Pancreas (tissue), 10 donors: Measurements from ENCODE around the gene ANO1. TPM values are rescaled to one million over a fixed set of nuclear protein-coding genes. Genes with fewer than 3 reads are reported as not detected.

Source experiments
- ATAC-seq, 4 donors: fragments of 200-7000 bp; cut with Tn5 transposase; one replicate each; pipeline versions ENCODE4 v1.8.0 to v1.9.1; 2020; ENCODE audit warnings: mild to moderate bottlenecking in 4 of 4, moderate library complexity in 4 of 4
- DNase-seq, 6 donors: peaks; one replicate each; pipeline ENCODE4 v3.0.0-alpha.2; 2020
- FAIRE-seq: peaks from 2 replicates; lab custom pipeline; 2012; peaks lifted over from hg19 to GRCh38; lab: Jason Lieb, UNC
- H3K27ac ChIP-seq, 4 donors: fragments of 200-600 bp; sonication (generic); 1 replicate in 3 of 4; 2 replicates in 1 of 4; pipeline versions ENCODE4 v1.5.0 to v1.8.0; 2020
- H3K27me3 ChIP-seq, 4 donors: fragments of 200-600 bp; one replicate each; pipeline ENCODE4 v1.8.0; 2021
- H3K36me3 ChIP-seq, 3 donors: fragments of 200-600 bp; sonication (generic) in 1 of 3; one replicate each; pipeline versions ENCODE4 v1.5.0 to v1.8.0; 2020 to 2021
- H3K4me1 ChIP-seq, 3 donors: fragments of 200-600 bp; one replicate each; pipeline ENCODE4 v1.8.0; 2021
- H3K4me3 ChIP-seq, 4 donors: fragments of 200-600 bp; sonication (generic) in 2 of 4; one replicate each; pipeline versions ENCODE4 v1.5.0 to v1.8.0; 2020 to 2021
- H3K9me3 ChIP-seq, 4 donors: fragments of 200-600 bp; one replicate each; pipeline ENCODE4 v1.8.0; 2021
- CTCF ChIP-seq, 4 donors: fragments of 200-600 bp; sonication (generic) in 3 of 4; IDR thresholded peaks; one replicate each; pipeline versions ENCODE4 v1.5.0 to v1.8.0; 2021; ENCODE audit warnings: antibody characterized with exemption in 4 of 4
- WGBS, 2 donors: extraction: QIAGEN DNeasy Blood & Tissue Kit; methylation state at CpG; one replicate each; pipeline ENCODE4 v1.1.7; 2013; 5-methylcytosine and 5-hydroxymethylcytosine counted together
- intact Hi-C, 3 donors: fragments of 100-400 bp; cut with DNase I; formaldehyde crosslinking; loops; one replicate each; pipeline versions ENCODE4 v1.11.1 to v1.14.2; 2022
- polyA plus RNA-seq, 2 donors: library from polyadenylated mRNA; stranded (reverse); fragments of 200-250 nt; gene quantifications; one replicate each; pipeline ENCODE4 v1.2.3, GENCODE V29; 2013
- total RNA-seq, 6 donors: library from RNA; stranded (reverse); fragmentation: NEBNext Ultra II Directional in 4 of 6; extraction: Animal tissue kit (Norgen Biotek cat#: 25700) in 4 of 6; gene quantifications; one replicate each; pipeline versions ENCODE4 v1.2.1 to v1.2.4, GENCODE V29; 2021 to 2023
- donor health status: healthy with polysubstance abuse.
- donor health status: DM: no; HTN: no; CAD: no; lungs with moderate emphysema.
- donor health status: DM: no; HTN: no; CAD: no.
- donor health status: control.
- donor health status: control.
- donor health status: Bipolar disorder and iron deficiency.
- donor health status: DM: yes; HTN: yes; CAD: no.
- donor health status: DM: no; HTN: no; CAD: no.
- donor health status: DM: no; HTN: no; CAD: no.
- donor health status: DM: yes; HTN: yes; CAD: no.

Gene ANO1
- total and polyA plus RNA-seq, 8 donors = 1.5 to 12.4 (median 5.1) TPM

- H3K9me3 ChIP-seq = no peaks in the 10 kb centered on the region
- H3K36me3 ChIP-seq = no peaks in the 10 kb centered on the region
- intact Hi-C loops = loop anchor here in 1 of 3 donors (10.0 kb wide), 1 partner anchor 248 kb away; no protein-coding TSS in a partner anchor
- no peaks in the 10 kb centered on the region for H3K4me1 ChIP-seq
- TF ChIP-seq CTCF (IDR thresholded peaks at IDR 0.05) = no peak
- H3K4me3 ChIP-seq = no peak overlapping the region
- DNase-seq (no peak), FAIRE-seq (no peak), ATAC-seq (no peak)
- no peaks in the 10 kb centered on the region for H3K27me3 ChIP-seq
- no peak overlapping the region for H3K27ac ChIP-seq
- WGBS, 2 donors = 67 to 68% methylated on average over 4 of the region's 4 CpGs
Measured at GRCh38 chr11:70173018-70173417, 94.9 kb downstream of the ANO1 start.

GRCh38 chr11:70174547-70175235 is 96.6 kb downstream of the ANO1 start:
- 78 to 85% methylated on average over 17 of the region's 17 CpGs for WGBS, 2 donors
- intact Hi-C loops = loop anchor here in 1 of 3 donors (10.0 kb wide), 1 partner anchor 250 kb away; no protein-coding TSS in a partner anchor
- FAIRE-seq = no peak
- no peaks in the 10 kb centered on the region for H3K27me3 ChIP-seq
- TF ChIP-seq CTCF (IDR thresholded peaks at IDR 0.05) = no peak
- no peaks in the 10 kb centered on the region for H3K9me3 ChIP-seq
- no peak for ATAC-seq
- H3K4me3 ChIP-seq = no peak overlapping the region
- H3K27ac ChIP-seq = no peak overlapping the region
- no peaks in the 10 kb centered on the region for H3K36me3 ChIP-seq
- no peak for DNase-seq
- H3K4me1 ChIP-seq = no peaks in the 10 kb centered on the region

- H3K4me1 ChIP-seq = no peaks in the 10 kb centered on the region
- FAIRE-seq (no peak), DNase-seq (no peak), ATAC-seq (no peak)
- H3K27ac ChIP-seq = no peak overlapping the region
- TF ChIP-seq CTCF (IDR thresholded peaks at IDR 0.05) = no peak
- WGBS, 2 donors = 70 to 72% methylated on average over 15 of the region's 15 CpGs
- H3K27me3 ChIP-seq = no peaks in the 10 kb centered on the region
- no peaks in the 10 kb centered on the region for H3K36me3 ChIP-seq
- intact Hi-C loops = loop anchor here in 1 of 3 donors (10.0 kb wide), 1 partner anchor 250 kb away; no protein-coding TSS in a partner anchor
- no peak overlapping the region for H3K4me3 ChIP-seq
- no peaks in the 10 kb centered on the region for H3K9me3 ChIP-seq
Measured at GRCh38 chr11:70175236-70175698, 97.2 kb downstream of the ANO1 start.

GRCh38 chr11:70176940-70177689 is 99.0 kb downstream of the ANO1 start:
- Histone ChIP-seq H3K36me3 (no peaks in the 10 kb centered on the region), H3K9me3 (no peaks in the 10 kb centered on the region), H3K4me1 (no peaks in the 10 kb centered on the region), H3K27me3 (no peaks in the 10 kb centered on the region), H3K27ac (no peak overlapping the region), H3K4me3 (no peak overlapping the region)
- FAIRE-seq (no peak), ATAC-seq (peak in 3 of 4 donors; percentile 48 to 56 (median 54)), DNase-seq (peak in 1 of 6 donors; percentile 19)
- peak in 3 of 4 donors; percentile 7 to 29 (median 8) for TF ChIP-seq CTCF (IDR thresholded peaks at IDR 0.05)
- WGBS, 2 donors = 74 to 80% methylated on average over 37 to 39 of the region's 39 CpGs
- intact Hi-C loops = loop anchor here in 1 of 3 donors (10.0 kb wide), 1 partner anchor 252 kb away; no protein-coding TSS in a partner anchor
